NCI-H774 (cell line): ENCODE measurements around the gene PPFIBP1.
"Not testable (repeated sequence)": the region's sequence is repeated elsewhere in the genome, so short reads cannot be mapped to it uniquely, and the experiment has no call there.

Experiments used
- DNase-seq: peaks from one replicate; lab custom pipeline; 2025; lab: John Stamatoyannopoulos, UW

PPFIBP1 gene

GRCh38 chr12:27542628-27543027 is 18.6 kb downstream of the PPFIBP1 start:
- DNase-seq: no peak

GRCh38 chr12:27544858-27545257 is 20.9 kb downstream of the PPFIBP1 start:
- not testable (repeated sequence) for DNase-seq

GRCh38 chr12:27545665-27546064 is 21.7 kb downstream of the PPFIBP1 start:
- DNase-seq: no peak

- no peak for DNase-seq
Observed at GRCh38 chr12:27547592-27547991, 23.6 kb downstream of the PPFIBP1 start.

- no peak for DNase-seq
Observed at GRCh38 chr12:27548301-27549199, 24.5 kb downstream of the PPFIBP1 start.

- no peak for DNase-seq
Observed at GRCh38 chr12:27549236-27549800, 25.3 kb downstream of the PPFIBP1 start.

- DNase-seq: no peak
Observed at GRCh38 chr12:27549801-27550652, 26.0 kb downstream of the PPFIBP1 start.

- DNase-seq: no peak
Observed at GRCh38 chr12:27550653-27550975, 26.6 kb downstream of the PPFIBP1 start.

- no peak for DNase-seq
Observed at GRCh38 chr12:27551172-27551840, 27.3 kb downstream of the PPFIBP1 start.

GRCh38 chr12:27552235-27552634 is 28.2 kb downstream of the PPFIBP1 start:
- DNase-seq: no peak

- no peak for DNase-seq
Observed at GRCh38 chr12:27552886-27553560, 29.0 kb downstream of the PPFIBP1 start.

- no peak for DNase-seq
Observed at GRCh38 chr12:27553941-27554340, 29.9 kb downstream of the PPFIBP1 start.

GRCh38 chr12:27554421-27555186 is 30.6 kb downstream of the PPFIBP1 start:
- no peak for DNase-seq

- no peak for DNase-seq
Observed at GRCh38 chr12:27555361-27555760, 31.4 kb downstream of the PPFIBP1 start.

GRCh38 chr12:27555925-27556778 is 32.1 kb downstream of the PPFIBP1 start:
- no peak for DNase-seq

- DNase-seq: no peak
Observed at GRCh38 chr12:27560126-27560525, 36.1 kb downstream of the PPFIBP1 start.

GRCh38 chr12:27561535-27562350 is 37.7 kb downstream of the PPFIBP1 start:
- no peak for DNase-seq

GRCh38 chr12:27564612-27565213 is 40.7 kb downstream of the PPFIBP1 start:
- no peak for DNase-seq

- DNase-seq: no peak
Observed at GRCh38 chr12:27566159-27566558, 42.2 kb downstream of the PPFIBP1 start.
